D721Med (cell line): ENCODE data around the gene SQSTM1.

Experiments
- DNase-seq: peaks from one replicate; pipeline ENCODE4 v3.0.0; 2011; ENCODE audit warnings: low spot score; ENCODE audit not compliant: insufficient read length
- FAIRE-seq: peaks from 2 replicates; lab custom pipeline; 2011; peaks lifted over from hg19 to GRCh38; lab: Jason Lieb, UNC
- CTCF ChIP-seq: IDR thresholded peaks from 2 replicates; pipeline ENCODE4 v1.5.1; 2012; ENCODE audit warnings: mild to moderate bottlenecking, control low read depth; ENCODE audit not compliant: insufficient read depth; ENCODE audit errors: missing control alignments

Gene SQSTM1

GRCh38 chr5:179777909-179778308, 42.8 kb upstream of the SQSTM1 start:
- no peak for TF ChIP-seq CTCF
- FAIRE-seq: no peak
- no peak for DNase-seq

- FAIRE-seq (no peak), DNase-seq (no peak)
- TF ChIP-seq CTCF: no peak
Measured at GRCh38 chr5:179778591-179778990, 42.1 kb upstream of the SQSTM1 start.

GRCh38 chr5:179779826-179780225, 40.9 kb upstream of the SQSTM1 start:
- DNase-seq (no peak), FAIRE-seq (no peak)
- no peak for TF ChIP-seq CTCF

GRCh38 chr5:179780362-179780761, 40.3 kb upstream of the SQSTM1 start:
- TF ChIP-seq CTCF: no peak
- DNase-seq: no peak
- FAIRE-seq: no peak

- no peak for DNase-seq
- FAIRE-seq: no peak
- TF ChIP-seq CTCF: no peak
Measured at GRCh38 chr5:179781846-179782245, 38.9 kb upstream of the SQSTM1 start.

- no peak for TF ChIP-seq CTCF
- no peak for FAIRE-seq
- DNase-seq: no peak
Measured at GRCh38 chr5:179783128-179783527, 37.6 kb upstream of the SQSTM1 start.

GRCh38 chr5:179786861-179787260, 33.8 kb upstream of the SQSTM1 start:
- TF ChIP-seq CTCF: no peak
- DNase-seq (no peak), FAIRE-seq (no peak)
